GM12891 (cell line): ENCODE results near the gene MUC13.

Source experiments
- POLR2A ChIP-seq: IDR thresholded peaks from 2 replicates; pipeline ENCODE4 v1.6.1; 2011; ENCODE audit warnings: low read depth, low read length, control low read depth
- POLR2AphosphoS5 ChIP-seq: IDR thresholded peaks from 2 replicates; pipeline ENCODE4 v1.6.1; 2011; ENCODE audit warnings: low read depth, low read length, control low read depth
- SPI1 ChIP-seq: IDR thresholded peaks from 2 replicates; pipeline ENCODE4 v1.6.1; 2011; ENCODE audit warnings: low read depth, low read length, control low read depth

- no peak for TF ChIP-seq SPI1
- no peak for TF ChIP-seq POLR2AphosphoS5
- TF ChIP-seq POLR2A, result no peak
Observed at GRCh38 chr3:124919756-124920155, 14.8 kb downstream of the MUC13 start.
